H1 (cell line): ENCODE measurements around the gene EXD3. TPM values are rescaled to one million over a fixed set of nuclear protein-coding genes. Genes with fewer than 3 reads are reported as not detected.
"Not testable (repeated sequence)": the region's sequence is repeated elsewhere in the genome, so short reads cannot be mapped to it uniquely, and the experiment has no call there.

Source experiments
- CTCF ChIA-PET: fragments of 300-600 bp; sonication (Branson Sonifier 250); formaldehyde crosslinking; loops from one replicate; lab custom pipeline; 2021; ENCODE audit not compliant: partially characterized antibody; lab: Charles Lee
- POLR2A ChIA-PET: fragments of 300-600 bp; sonication (Branson Sonifier 250); formaldehyde crosslinking; loops from one replicate; lab custom pipeline; 2021; ENCODE audit warnings: inconsistent platforms; ENCODE audit not compliant: partially characterized antibody; lab: Charles Lee
- DNase-seq, 2 experiments: peaks; one replicate each; pipeline versions ENCODE4 v3.0.0 to v3.0.0-alpha.2; 2010 to 2022; ENCODE audit warnings: low spot score in 2 of 2, low read depth in 1 of 2, mixed read lengths in 1 of 2
- FAIRE-seq: peaks from 2 replicates; lab custom pipeline; 2011; peaks lifted over from hg19 to GRCh38; lab: Jason Lieb, UNC
- H2AFZ ChIP-seq: 2 replicates; pipeline ENCODE4 v1.8.1; 2012; ENCODE audit warnings: low read length, inconsistent platforms
- H2AK5ac ChIP-seq: 2 replicates; pipeline ENCODE4 v1.6.1; 2013; ENCODE audit warnings: low read depth, low read length
- H2BK120ac ChIP-seq: replicated peaks from 2 replicates; pipeline ENCODE3; 2013; ENCODE audit warnings: low read depth, low read length, inconsistent platforms
- H2BK12ac ChIP-seq: 2 replicates; pipeline ENCODE4 v1.6.1; 2013; ENCODE audit warnings: low read depth, low read length
- H2BK15ac ChIP-seq: 2 replicates; pipeline ENCODE4 v1.6.1; 2013; ENCODE audit warnings: low read length
- H2BK20ac ChIP-seq: 2 replicates; pipeline ENCODE4 v1.6.1; 2013; ENCODE audit warnings: low read length
- H2BK5ac ChIP-seq: 2 replicates; pipeline ENCODE4 v1.6.1; 2013; ENCODE audit warnings: low read depth, low read length
- H3K14ac ChIP-seq: 2 replicates; pipeline ENCODE4 v1.6.1; 2013; ENCODE audit warnings: inconsistent platforms; ENCODE audit not compliant: insufficient read length
- H3K18ac ChIP-seq: 2 replicates; pipeline ENCODE4 v1.6.1; 2013; ENCODE audit warnings: low read length; ENCODE audit errors: extremely low read depth
- H3K23ac ChIP-seq: 2 replicates; pipeline ENCODE4 v1.6.1; 2013; ENCODE audit warnings: inconsistent platforms; ENCODE audit not compliant: insufficient read length
- H3K23me2 ChIP-seq: 2 replicates; pipeline ENCODE4 v1.6.1; 2013; ENCODE audit warnings: low read depth, low read length
- H3K27ac ChIP-seq: 2 replicates; pipeline ENCODE4 v1.6.1; 2011; ENCODE audit warnings: low read depth, low read length, inconsistent platforms
- H3K27me3 ChIP-seq, 4 experiments: replicated peaks in 1 of 4; 1 replicate in 1 of 4; 2 replicates in 3 of 4; pipeline versions ENCODE4 v1.6.1 to v1.8.1; 2011 to 2013; ENCODE audit warnings: low read length in 3 of 4, mild to moderate bottlenecking in 3 of 4, inconsistent platforms in 2 of 4, mixed read lengths in 2 of 4, moderate library complexity in 1 of 4; ENCODE audit not compliant: control insufficient read depth in 3 of 4, insufficient read depth in 3 of 4; ENCODE audit errors: extremely low read depth in 1 of 4
- H3K36me3 ChIP-seq, 4 experiments: 2 replicates each; pipeline versions ENCODE4 v1.6.1 to v1.8.1; 2011 to 2013; ENCODE audit warnings: mild to moderate bottlenecking in 4 of 4, low read length in 3 of 4, moderate library complexity in 2 of 4, control low read depth in 1 of 4, inconsistent platforms in 1 of 4; ENCODE audit not compliant: insufficient read depth in 4 of 4, control insufficient read depth in 2 of 4
- H3K4ac ChIP-seq: replicated peaks from 2 replicates; pipeline ENCODE3; 2013; ENCODE audit warnings: low read length, low read depth, mixed read lengths, inconsistent platforms; ENCODE audit not compliant: insufficient read length
- H3K4me1 ChIP-seq, 4 experiments: replicated peaks in 1 of 4; 1 replicate in 1 of 4; 2 replicates in 3 of 4; pipeline versions ENCODE4 v1.6.1 to v1.8.1; 2011 to 2013; ENCODE audit warnings: low read length in 3 of 4, inconsistent platforms in 2 of 4, mixed read lengths in 1 of 4; ENCODE audit not compliant: insufficient read depth in 4 of 4, control insufficient read depth in 3 of 4
- H3K4me2 ChIP-seq, 2 experiments: 2 replicates each; pipeline versions ENCODE4 v1.6.1 to v1.8.1; 2011 to 2013; ENCODE audit warnings: low read depth in 2 of 2, low read length in 2 of 2, control low read depth in 1 of 2, inconsistent platforms in 1 of 2, mild to moderate bottlenecking in 1 of 2; ENCODE audit not compliant: insufficient read depth in 1 of 2
- H3K4me3 ChIP-seq, 4 experiments: fragments of 200-600, 300-600 bp in 1 of 4; sonication (generic), shearing (Covaris generic), sonication (Bioruptor Twin) in 1 of 4; 2 replicates each; pipeline versions ENCODE4 v1.5.1 to v1.8.1; 2011 to 2016; ENCODE audit warnings: low read length in 4 of 4, low read depth in 3 of 4, control low read depth in 2 of 4, inconsistent platforms in 2 of 4, mild to moderate bottlenecking in 2 of 4, mixed read lengths in 1 of 4, moderate library complexity in 1 of 4; ENCODE audit not compliant: insufficient read depth in 2 of 4; ENCODE audit errors: extremely low read depth in 1 of 4
- H3K56ac ChIP-seq: replicated peaks from 2 replicates; pipeline ENCODE3; 2013; ENCODE audit warnings: low read depth, mild to moderate bottlenecking, mixed read lengths, low read length, inconsistent platforms; ENCODE audit not compliant: insufficient read length
- H3K79me1 ChIP-seq: 2 replicates; pipeline ENCODE4 v1.6.1; 2013; ENCODE audit warnings: low read depth, low read length, control low read depth
- H3K79me2 ChIP-seq, 2 experiments: 2 replicates each; pipeline versions ENCODE4 v1.6.1 to v1.8.1; 2012 to 2013; ENCODE audit warnings: low read length in 2 of 2, mild to moderate bottlenecking in 2 of 2, inconsistent platforms in 1 of 2; ENCODE audit not compliant: insufficient read depth in 2 of 2, control insufficient read depth in 1 of 2
- H3K9ac ChIP-seq, 4 experiments: replicated peaks in 1 of 4; 1 replicate in 1 of 4; 2 replicates in 3 of 4; pipeline versions ENCODE4 v1.6.1 to v1.8.1; 2011 to 2013; ENCODE audit warnings: low read depth in 3 of 4, low read length in 3 of 4, control low read depth in 2 of 4, mild to moderate bottlenecking in 2 of 4, moderate library complexity in 2 of 4, inconsistent platforms in 1 of 4; ENCODE audit errors: extremely low read depth in 1 of 4
- H3K9me3 ChIP-seq, 2 experiments: 2 replicates each; pipeline versions ENCODE4 v1.6.1 to v1.8.1; 2012 to 2013; ENCODE audit warnings: mild to moderate bottlenecking in 2 of 2, moderate library complexity in 2 of 2, control low read depth in 1 of 2, inconsistent platforms in 1 of 2, low read depth in 1 of 2, low read length in 1 of 2, mixed read lengths in 1 of 2; ENCODE audit not compliant: insufficient read depth in 2 of 2
- H4K20me1 ChIP-seq, 2 experiments: replicated peaks in 1 of 2; 2 replicates each; pipeline versions ENCODE3 to v1.8.1; 2011 to 2013; ENCODE audit warnings: inconsistent platforms in 2 of 2, low read length in 2 of 2, mild to moderate bottlenecking in 1 of 2; ENCODE audit not compliant: insufficient read depth in 2 of 2, control insufficient read depth in 1 of 2
- H4K5ac ChIP-seq: 2 replicates; pipeline ENCODE4 v1.6.1; 2013; ENCODE audit warnings: low read length, low read depth, mixed read lengths, inconsistent platforms; ENCODE audit not compliant: insufficient read length
- H4K8ac ChIP-seq: 2 replicates; pipeline ENCODE4 v1.8.0; 2013; ENCODE audit warnings: mild to moderate bottlenecking, moderate library complexity, low read length, inconsistent platforms; ENCODE audit not compliant: insufficient read depth; ENCODE audit errors: extremely low read depth
- H4K91ac ChIP-seq: replicated peaks from 2 replicates; pipeline ENCODE3; 2013; ENCODE audit warnings: low read length, mixed read lengths, inconsistent platforms; ENCODE audit not compliant: insufficient read length
- WGBS, 2 experiments: shearing (Covaris generic) in 1 of 2; methylation state at CpG; one replicate each; pipeline versions ENCODE4 v1.1.6 to v1.1.7; 2013 to 2015; ENCODE audit warnings: low lambda C conversion rate in 2 of 2, mixed read lengths in 2 of 2, inconsistent platforms in 1 of 2, low coverage in 1 of 2, missing lambda C conversion rate in 1 of 2; ENCODE audit not compliant: insufficient replicate concordance in 2 of 2, insufficient coverage in 1 of 2, insufficient read length in 1 of 2; ENCODE audit errors: extremely low coverage in 1 of 2, missing lambda C conversion rate in 1 of 2; 5-methylcytosine and 5-hydroxymethylcytosine counted together
- polyA plus RNA-seq, 7 experiments: library from polyadenylated mRNA; depleted of rRNA in 3 of 7; stranded (reverse) in 5 of 7; unstranded in 2 of 7; fragments of >200 nt in 5 of 7; fragments of 200-250 nt in 2 of 7; gene quantifications; 1 replicate in 5 of 7; 2 replicates in 1 of 7; 4 replicates in 1 of 7; pipeline versions ENCODE4 v1.2.1 to v1.2.3, GENCODE V29; 2011 to 2013; ENCODE audit warnings: missing spikeins in 2 of 7, mixed read lengths in 2 of 7
- total RNA-seq: library from RNA; stranded (reverse); fragmentation: NEBNext Ultra II Directional; extraction: Animal tissue kit (Norgen Biotek cat#: 25700); gene quantifications from 2 replicates; pipeline ENCODE4 v1.2.1, GENCODE V29; 2021

The EXD3 gene
- total and polyA plus RNA-seq, 2 of the 8 experiments (the other 6 are each of a cell fraction or from before 2014, with no cell fraction given): 7.2 to 9.4 TPM

DNA sequence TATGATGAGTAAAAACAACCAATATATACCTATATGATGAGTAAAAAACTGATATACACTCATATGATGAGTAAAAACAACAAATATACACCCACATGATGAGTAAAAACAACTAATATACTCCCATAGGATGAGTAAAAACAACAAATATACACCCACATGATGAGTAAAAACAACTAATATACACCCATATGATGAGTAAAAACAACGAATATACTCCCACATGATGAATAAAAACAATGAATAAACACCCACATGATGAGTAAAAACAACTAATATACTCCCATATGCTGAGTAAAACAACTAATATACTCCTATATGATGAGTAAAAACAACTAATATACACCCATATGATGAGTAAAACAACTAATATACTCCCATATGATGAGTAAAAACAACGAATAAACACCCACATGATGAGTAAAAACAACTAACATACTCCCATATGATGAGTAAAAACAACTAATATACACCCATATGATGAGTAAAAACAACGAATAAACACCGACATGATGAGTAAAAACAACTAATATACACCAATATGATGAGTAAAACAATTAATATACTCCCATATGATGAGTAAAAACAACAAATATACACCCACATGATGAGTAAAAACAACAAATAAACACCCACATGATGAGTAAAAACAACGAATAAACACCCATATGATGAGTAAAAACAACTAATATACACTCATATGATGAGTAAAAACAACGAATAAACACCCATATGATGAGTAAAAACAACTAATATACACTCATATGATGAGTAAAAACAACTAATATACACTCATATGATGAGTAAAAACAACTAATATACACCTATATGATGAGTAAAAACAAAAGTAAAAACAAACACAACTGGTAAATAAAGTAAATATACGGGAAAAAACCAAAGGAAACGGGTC, 95.1 kb downstream of the EXD3 start:
- H3K18ac ChIP-seq, H2AFZ ChIP-seq, H2BK120ac ChIP-seq, H3K56ac ChIP-seq, H2BK15ac ChIP-seq, H3K14ac ChIP-seq, H3K9me3 ChIP-seq, H2BK20ac ChIP-seq, CTCF ChIA-PET, H3K4ac ChIP-seq, H4K5ac ChIP-seq, H3K79me1 ChIP-seq, H4K91ac ChIP-seq, DNase-seq, H2AK5ac ChIP-seq, H3K27me3 ChIP-seq, H3K9ac ChIP-seq, H3K23me2 ChIP-seq, H4K20me1 ChIP-seq, H2BK5ac ChIP-seq, H4K8ac ChIP-seq, H3K36me3 ChIP-seq, H3K4me1 ChIP-seq, H3K4me2 ChIP-seq, H3K27ac ChIP-seq, POLR2A ChIA-PET, H2BK12ac ChIP-seq, H3K23ac ChIP-seq, H3K79me2 ChIP-seq, H3K4me3 ChIP-seq: not testable (repeated sequence)
- FAIRE-seq: peak; percentile 98
- WGBS, 2 experiments: 78% methylated on average over 8 of the region's 8 CpGs; no CpG with 5 or more reads in 1 of the 2 experiments
